ENCODE data around the gene VAV3. TPM values are rescaled to one million over a fixed set of nuclear protein-coding genes. Genes with fewer than 3 reads are reported as not detected.

VAV3 gene
- total RNA-seq, 1 donor from 2014 or later = 0.64 TPM

DNA sequence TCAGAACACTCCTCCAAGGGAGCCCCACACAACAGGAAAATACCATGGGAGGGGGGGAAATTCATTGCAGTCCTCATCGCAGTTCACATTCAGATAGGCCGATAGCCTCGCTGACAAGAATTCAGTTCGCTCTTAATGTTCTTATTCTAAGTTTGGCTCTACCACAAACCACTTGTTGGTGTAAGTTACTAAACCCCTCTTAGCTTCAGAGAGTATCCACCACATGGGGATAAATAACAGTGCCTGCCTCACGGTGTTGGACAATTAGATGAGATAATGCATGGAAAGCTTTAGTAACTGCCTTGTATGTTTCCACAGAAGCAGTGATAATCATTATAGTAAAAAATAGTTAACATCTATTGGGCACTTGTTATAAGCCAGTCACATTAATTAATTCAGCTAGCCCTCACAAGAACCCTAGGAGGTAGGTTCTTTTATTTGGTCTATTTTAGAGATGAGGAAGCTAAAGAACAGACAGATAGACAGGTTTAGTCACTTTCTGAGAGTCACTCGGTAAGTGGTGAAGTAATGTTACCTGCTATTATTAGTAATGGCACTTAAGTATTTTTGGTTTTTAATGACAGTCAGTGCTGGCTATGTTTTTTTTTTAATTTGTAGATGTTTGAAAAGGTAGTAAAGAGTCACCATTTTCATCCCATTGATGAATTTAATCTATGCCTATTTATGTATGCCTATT, 10.1 kb downstream of the VAV3 start:
- no peaks in the 10 kb centered on the region for H3K4me1 ChIP-seq
- DNase-seq (ENCODE audit: low spot score in 2 of 2) = no peak
- H3K27ac ChIP-seq = no peak overlapping the region
- H3K27me3 ChIP-seq = no peaks in the 10 kb centered on the region
- no peaks in the 10 kb centered on the region for H3K36me3 ChIP-seq
- no peak overlapping the region for H3K4me3 ChIP-seq
- TF ChIP-seq, protein P1, sequence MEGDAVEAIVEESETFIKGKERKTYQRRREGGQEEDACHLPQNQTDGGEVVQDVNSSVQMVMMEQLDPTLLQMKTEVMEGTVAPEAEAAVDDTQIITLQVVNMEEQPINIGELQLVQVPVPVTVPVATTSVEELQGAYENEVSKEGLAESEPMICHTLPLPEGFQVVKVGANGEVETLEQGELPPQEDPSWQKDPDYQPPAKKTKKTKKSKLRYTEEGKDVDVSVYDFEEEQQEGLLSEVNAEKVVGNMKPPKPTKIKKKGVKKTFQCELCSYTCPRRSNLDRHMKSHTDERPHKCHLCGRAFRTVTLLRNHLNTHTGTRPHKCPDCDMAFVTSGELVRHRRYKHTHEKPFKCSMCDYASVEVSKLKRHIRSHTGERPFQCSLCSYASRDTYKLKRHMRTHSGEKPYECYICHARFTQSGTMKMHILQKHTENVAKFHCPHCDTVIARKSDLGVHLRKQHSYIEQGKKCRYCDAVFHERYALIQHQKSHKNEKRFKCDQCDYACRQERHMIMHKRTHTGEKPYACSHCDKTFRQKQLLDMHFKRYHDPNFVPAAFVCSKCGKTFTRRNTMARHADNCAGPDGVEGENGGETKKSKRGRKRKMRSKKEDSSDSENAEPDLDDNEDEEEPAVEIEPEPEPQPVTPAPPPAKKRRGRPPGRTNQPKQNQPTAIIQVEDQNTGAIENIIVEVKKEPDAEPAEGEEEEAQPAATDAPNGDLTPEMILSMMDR (IDR thresholded peaks at IDR 0.05) = no peak
- intact Hi-C loops (cut with DNase I) = no loop called here
- no peaks in the 10 kb centered on the region for H3K9me3 ChIP-seq

DNA sequence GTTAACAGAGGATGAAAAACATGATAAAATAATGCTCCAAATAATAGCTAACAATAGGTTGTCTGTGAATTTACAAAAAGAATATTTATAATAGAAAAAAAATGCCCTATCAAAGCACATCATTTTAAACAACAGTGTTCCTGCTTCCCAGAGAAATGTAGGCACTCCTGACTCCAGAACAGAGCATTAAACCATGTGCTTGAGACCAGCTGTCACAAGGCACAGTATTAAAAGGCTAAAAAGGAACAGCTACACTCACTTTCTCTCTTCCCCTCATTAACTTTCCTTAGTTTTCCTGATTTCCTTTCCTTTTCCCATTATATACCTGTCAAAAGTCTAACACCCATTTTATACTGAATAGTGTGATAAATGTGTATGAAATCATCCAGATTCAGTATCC, 10.9 kb downstream of the VAV3 start:
- no peak for DNase-seq (ENCODE audit: low spot score in 2 of 2)
- TF ChIP-seq, protein P1 (IDR thresholded peaks at IDR 0.05) = no peak
- H3K36me3 ChIP-seq = no peaks in the 10 kb centered on the region
- no peak overlapping the region for H3K4me3 ChIP-seq
- no peaks in the 10 kb centered on the region for H3K27me3 ChIP-seq
- intact Hi-C loops (cut with DNase I) = no loop called here
- no peaks in the 10 kb centered on the region for H3K4me1 ChIP-seq
- no peak overlapping the region for H3K27ac ChIP-seq
- no peaks in the 10 kb centered on the region for H3K9me3 ChIP-seq

- no peaks in the 10 kb centered on the region for H3K4me1 ChIP-seq
- DNase-seq (ENCODE audit: low spot score in 2 of 2) = no peak
- H3K36me3 ChIP-seq = no peaks in the 10 kb centered on the region
- TF ChIP-seq, protein P1 (IDR thresholded peaks at IDR 0.05) = no peak
- no peak overlapping the region for H3K4me3 ChIP-seq
- no peak overlapping the region for H3K27ac ChIP-seq
- no peaks in the 10 kb centered on the region for H3K9me3 ChIP-seq
- no peaks in the 10 kb centered on the region for H3K27me3 ChIP-seq
- intact Hi-C loops (cut with DNase I) = no loop called here
Observed at GRCh38 chr1:107953556-107953955, 11.4 kb downstream of the VAV3 start.

DNA sequence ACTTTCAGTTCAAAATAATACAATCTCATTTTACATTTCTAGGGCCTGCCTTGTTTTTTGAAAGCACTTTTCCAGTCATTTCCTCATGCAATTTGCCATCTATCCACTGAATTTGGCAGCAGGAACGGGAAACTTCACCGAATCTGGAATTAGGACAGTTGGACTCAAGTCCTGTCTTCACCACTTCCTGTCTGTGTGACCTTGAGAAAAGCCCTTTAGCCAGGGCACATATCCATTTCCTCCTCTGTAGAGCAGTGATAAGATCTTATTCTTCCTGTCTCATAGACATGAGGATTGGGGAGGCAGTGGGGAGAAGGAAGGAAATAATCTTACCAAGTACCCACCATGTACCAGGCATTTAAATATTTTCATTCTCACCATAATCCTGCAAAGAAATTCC, 12.0 kb downstream of the VAV3 start:
- H3K4me1 ChIP-seq = no peaks in the 10 kb centered on the region
- intact Hi-C loops (cut with DNase I) = no loop called here
- H3K27ac ChIP-seq = no peak overlapping the region

GRCh38 chr1:107950464-107950863, 14.5 kb downstream of the VAV3 start:
- H3K27ac ChIP-seq = no peak overlapping the region
- no peaks in the 10 kb centered on the region for H3K27me3 ChIP-seq
- TF ChIP-seq, protein P1 (IDR thresholded peaks at IDR 0.05) = no peak
- no peaks in the 10 kb centered on the region for H3K9me3 ChIP-seq
- no peak for DNase-seq (ENCODE audit: low spot score in 2 of 2)
- H3K4me1 ChIP-seq = no peaks in the 10 kb centered on the region
- intact Hi-C loops (cut with DNase I) = no loop called here
- H3K4me3 ChIP-seq = no peak overlapping the region
- no peaks in the 10 kb centered on the region for H3K36me3 ChIP-seq

More for the DNA sequence above, 12.0 kb downstream of the VAV3 start:
- DNase-seq (ENCODE audit: low spot score in 2 of 2) = no peak
- Histone ChIP-seq H3K36me3 (no peaks in the 10 kb centered on the region), H3K4me3 (no peak overlapping the region), H3K27me3 (no peaks in the 10 kb centered on the region), H3K9me3 (no peaks in the 10 kb centered on the region)
- TF ChIP-seq, protein P1 (IDR thresholded peaks at IDR 0.05) = no peak

Measured in ascending aorta (tissue), 2 donors.